GM21367 (cell line): Measurements from ENCODE around the gene ADGRG4.

Experiments
- ATAC-seq: cut with Tn5 transposase; IDR thresholded peaks from one replicate; pipeline ENCODE4 v1.9.1; 2021; ENCODE audit not compliant: unreplicated experiment

ADGRG4 gene

DNA sequence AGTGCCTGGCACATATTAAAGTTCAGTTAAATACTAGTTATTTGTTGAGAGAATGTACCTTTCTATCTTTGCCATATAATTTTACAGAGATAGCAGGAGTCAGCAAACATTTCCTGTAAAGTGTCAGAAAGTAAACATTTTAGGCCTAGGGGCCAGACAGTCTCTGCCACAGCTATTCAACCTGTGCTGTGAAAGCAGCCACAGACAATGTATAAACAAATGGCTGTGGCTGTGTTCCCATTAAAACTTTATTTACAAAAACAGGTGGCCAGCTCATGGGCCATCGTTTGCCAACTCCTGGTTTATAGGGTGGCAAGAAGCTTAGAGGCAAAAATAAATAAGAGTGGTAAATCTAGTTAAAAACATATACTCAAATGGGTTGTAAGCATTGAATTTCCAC is 153.0 kb downstream of the ADGRG4 start:
- ATAC-seq: no peak

DNA sequence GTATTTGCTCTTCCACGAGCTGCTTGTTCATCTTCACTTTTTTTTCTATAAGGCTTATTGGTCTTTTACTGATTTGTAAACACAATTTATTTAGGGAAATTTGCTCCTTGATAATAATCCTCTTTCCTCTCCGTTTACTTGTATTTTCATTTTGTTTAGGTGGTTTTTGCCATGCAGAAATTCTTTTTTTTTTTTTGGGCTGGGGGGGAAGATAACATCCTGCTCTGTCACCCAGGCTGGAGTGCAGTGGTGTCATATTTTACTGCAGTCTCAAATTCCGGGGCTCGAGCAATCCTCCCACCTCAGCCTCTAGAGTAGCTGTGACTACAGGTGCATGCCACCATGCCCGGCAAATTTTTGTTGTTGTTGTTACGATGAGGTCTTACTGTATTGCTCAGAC is 155.4 kb downstream of the ADGRG4 start:
- no peak for ATAC-seq

DNA sequence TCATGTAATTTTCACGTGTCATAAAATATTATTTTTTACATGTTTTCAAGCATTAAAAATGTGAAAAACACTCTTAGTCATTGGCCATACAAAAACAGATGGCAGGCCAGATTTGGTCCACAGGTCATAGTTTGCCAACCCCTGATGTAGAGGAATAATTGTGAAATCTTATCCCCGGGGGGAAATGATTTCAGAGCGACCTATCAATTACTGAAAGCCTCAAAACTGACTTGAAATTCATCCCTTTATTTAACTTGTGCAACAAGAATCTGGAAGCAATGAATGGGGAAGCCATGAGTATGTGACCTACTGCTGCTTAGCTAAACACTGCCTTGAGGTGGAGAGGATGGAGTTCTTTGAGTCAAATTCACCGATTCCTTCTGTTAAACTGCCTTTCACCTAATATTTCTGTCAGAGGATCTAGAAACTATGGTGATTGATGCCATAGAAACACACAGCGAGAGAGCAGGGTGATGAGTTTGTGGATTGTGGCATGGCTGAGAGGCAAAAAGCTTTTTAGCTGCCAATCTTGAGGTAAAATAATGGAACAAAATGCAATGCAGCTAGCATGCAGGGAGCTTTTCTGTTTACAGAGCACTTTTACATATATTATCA is 156.6 kb downstream of the ADGRG4 start:
- no peak for ATAC-seq

DNA sequence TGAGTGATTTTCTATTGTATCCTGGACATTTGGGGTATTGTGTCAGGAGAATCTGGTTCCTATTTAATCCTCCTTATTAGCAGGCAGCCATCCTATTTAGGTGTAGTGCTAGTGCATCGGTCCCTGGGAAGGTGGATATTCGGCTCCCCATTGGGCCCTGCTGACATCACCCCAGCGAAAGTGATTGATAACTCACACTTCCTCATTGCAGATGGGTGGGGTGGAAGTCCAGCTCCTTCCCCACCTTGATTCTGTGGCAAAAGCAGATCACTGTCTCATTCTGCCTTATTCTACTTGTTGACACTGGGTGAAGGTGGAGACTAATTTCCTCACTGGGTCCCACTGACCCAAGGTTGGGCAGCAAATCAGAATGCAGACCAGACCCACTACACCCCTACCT is 163.8 kb downstream of the ADGRG4 start:
- no peak for ATAC-seq
